ENCODE measurements around the gene LIN7C. TPM values are rescaled to one million over a fixed set of nuclear protein-coding genes. Genes with fewer than 3 reads are reported as not detected.
A peak's percentile ranks its signal among the peaks of the same experiment; 100 is the strongest.

LIN7C gene
- total and polyA plus RNA-seq, 2 of the 13 experiments (the other 11 are each of a cell fraction or from before 2014, with no cell fraction given), result 14.8 to 37.2 TPM

GRCh38 chr11:27506200-27507182, at the start of gene LIN7C (continued):
- TF ChIP-seq RFXAP (CRISPR knock-in tag; IDR thresholded peaks at IDR 0.05; ENCODE audit: borderline replicate concordance) (peak; percentile 84; the same call in 1 of the 2 replicates), ZNF747 (CRISPR knock-in tag; IDR thresholded peaks at IDR 0.05; ENCODE audit: borderline replicate concordance) (peak; percentile 61; the same call in 1 of the 2 replicates), LCORL (IDR thresholded peaks at IDR 0.05) (no peak), LCORL (CRISPR knock-in tag; IDR thresholded peaks at IDR 0.05) (no peak), POLR2AphosphoS2 (IDR thresholded peaks at IDR 0.05; ENCODE audit: low read depth, low read length) (no peak), ELF3 (CRISPR knock-in tag; IDR thresholded peaks at IDR 0.05) (peak; percentile 84), ZNF772 (CRISPR knock-in tag; IDR thresholded peaks at IDR 0.05) (peak; percentile 92), ZNF691 (CRISPR knock-in tag; IDR thresholded peaks at IDR 0.05; ENCODE audit: borderline replicate concordance, low read depth) (peak; percentile 68), ZNF263 (CRISPR knock-in tag; IDR thresholded peaks at IDR 0.05) (peak; percentile 46; the same call in 1 of the 2 replicates), HOXA7 (CRISPR knock-in tag; IDR thresholded peaks at IDR 0.05) (no peak), ZNF720 (CRISPR knock-in tag; IDR thresholded peaks at IDR 0.05) (no peak), ZNF12 (CRISPR knock-in tag; IDR thresholded peaks at IDR 0.05) (no peak), KLF11 (CRISPR knock-in tag; IDR thresholded peaks at IDR 0.05) (peak; percentile 25; the same call in 1 of the 2 replicates), ZNF589 (CRISPR knock-in tag; conservative IDR thresholded peaks at IDR 0.05) (no peak), ARHGAP35 (CRISPR knock-in tag; IDR thresholded peaks at IDR 0.05; ENCODE audit: borderline replicate concordance) (no peak), ZNF670 (CRISPR knock-in tag; IDR thresholded peaks at IDR 0.05; ENCODE audit: borderline replicate concordance) (peak; percentile 71; the same call in 1 of the 2 replicates), XRCC5 (optimal IDR thresholded peaks at IDR 0.05; ENCODE audit: low read length) (no peak), U2AF2 (IDR thresholded peaks at IDR 0.05; ENCODE audit: low read depth, low read length) (no peak), MXD3 (CRISPR knock-in tag; IDR thresholded peaks at IDR 0.05) (peak; percentile 71), RELA (CRISPR knock-in tag; IDR thresholded peaks at IDR 0.05) (no peak), CBX2 (IDR thresholded peaks at IDR 0.05; ENCODE audit: low read depth, low read length) (no peak), CBX2 (CRISPR knock-in tag; IDR thresholded peaks at IDR 0.05; ENCODE audit: low read depth) (no peak), ZNF746 (CRISPR knock-in tag; IDR thresholded peaks at IDR 0.05) (no peak), ZBTB46 (CRISPR knock-in tag; IDR thresholded peaks at IDR 0.05; ENCODE audit: borderline replicate concordance) (no peak), ZNF205 (CRISPR knock-in tag; IDR thresholded peaks at IDR 0.05) (0 out of 2 replicates have a peak, but pooled peaks have one; percentile 53), CBX1 (IDR thresholded peaks at IDR 0.05; ENCODE audit: low read depth) (no peak), RBAK (CRISPR knock-in tag; IDR thresholded peaks at IDR 0.05) (peak; percentile 22; the same call in 1 of the 2 replicates)
